Renal cortex interstitium (tissue), 11 donors: ENCODE data around the gene MGAT4A. TPM values are rescaled to one million over a fixed set of nuclear protein-coding genes. Genes with fewer than 3 reads are reported as not detected.
A peak's percentile ranks its signal among the peaks of the same experiment; 100 is the strongest.

ENCODE experiments used
- DNase-seq, 11 donors: peaks; one replicate each; pipeline ENCODE4 v3.0.0-alpha.2; 2013; ENCODE audit warnings: low read depth in 9 of 11, low spot score in 4 of 11; ENCODE audit errors: extremely low read depth in 1 of 11
- polyA plus RNA-seq, 3 donors: library from polyadenylated mRNA; unstranded; fragments of 120-200 nt; gene quantifications; one replicate each; pipeline ENCODE4 v1.2.1, GENCODE V29; 2013; ENCODE audit not compliant: insufficient read length in 3 of 3

Gene MGAT4A
- polyA plus RNA-seq, 3 donors: 24.7 to 42.4 (median 36.4) TPM

DNA sequence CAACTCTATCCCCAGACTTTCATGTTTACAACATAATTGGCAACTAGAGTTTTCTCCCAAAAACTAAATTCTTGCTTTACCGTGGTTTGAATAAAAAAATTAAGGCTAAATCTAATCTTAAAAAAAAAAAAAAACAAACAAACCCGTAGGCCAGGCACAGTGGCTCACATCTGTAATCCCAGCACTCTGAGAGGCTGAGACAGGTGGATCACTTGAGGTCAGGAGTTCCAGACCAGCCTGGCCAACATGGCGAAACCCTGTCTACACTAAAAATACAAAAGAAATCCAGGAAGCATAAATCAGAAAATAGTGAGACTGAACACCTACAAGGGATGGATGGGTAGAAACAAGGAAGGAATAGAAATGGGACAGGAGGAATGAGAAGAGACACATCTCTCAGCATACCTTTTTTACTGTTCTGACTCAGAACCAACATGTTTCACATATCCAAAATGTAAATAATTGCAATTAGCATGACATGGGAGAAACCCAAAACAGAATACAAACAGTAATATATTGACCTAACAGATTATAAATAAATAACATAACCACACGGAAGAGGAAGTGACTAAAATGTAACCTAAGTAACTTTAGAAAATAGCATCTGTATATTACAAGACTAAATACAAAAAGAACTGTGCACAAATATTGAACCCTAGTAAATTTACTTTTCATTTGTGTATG is 17.5 kb downstream of the MGAT4A start:
- DNase-seq: no peak

DNA sequence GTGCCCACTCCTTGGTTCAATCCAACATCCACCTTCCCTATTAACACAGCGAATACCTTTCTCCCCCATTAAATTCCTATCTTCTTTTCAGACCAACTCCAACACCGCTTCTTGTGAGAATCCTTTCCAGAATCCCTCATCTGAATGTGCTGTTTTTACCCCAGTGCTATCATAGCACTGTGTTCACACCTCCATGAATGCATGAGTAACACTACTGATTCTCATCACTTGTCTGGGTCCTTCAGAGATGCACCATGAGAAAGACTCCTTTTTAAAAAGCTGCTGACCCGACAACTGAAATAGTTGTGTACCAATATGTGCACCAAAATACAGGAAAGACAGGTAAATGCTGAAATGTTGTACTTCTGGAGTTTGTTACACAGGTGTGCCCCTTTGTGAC is 18.8 kb downstream of the MGAT4A start:
- DNase-seq: no peak

GRCh38 chr2:98711506-98711905 is 19.4 kb downstream of the MGAT4A start:
- no peak for DNase-seq

GRCh38 chr2:98710734-98711133 is 20.2 kb downstream of the MGAT4A start:
- no peak for DNase-seq

- no peak for DNase-seq
Observed at GRCh38 chr2:98709535-98709934, 21.4 kb downstream of the MGAT4A start.

GRCh38 chr2:98708396-98709186 is 22.3 kb downstream of the MGAT4A start:
- no peak for DNase-seq

DNA sequence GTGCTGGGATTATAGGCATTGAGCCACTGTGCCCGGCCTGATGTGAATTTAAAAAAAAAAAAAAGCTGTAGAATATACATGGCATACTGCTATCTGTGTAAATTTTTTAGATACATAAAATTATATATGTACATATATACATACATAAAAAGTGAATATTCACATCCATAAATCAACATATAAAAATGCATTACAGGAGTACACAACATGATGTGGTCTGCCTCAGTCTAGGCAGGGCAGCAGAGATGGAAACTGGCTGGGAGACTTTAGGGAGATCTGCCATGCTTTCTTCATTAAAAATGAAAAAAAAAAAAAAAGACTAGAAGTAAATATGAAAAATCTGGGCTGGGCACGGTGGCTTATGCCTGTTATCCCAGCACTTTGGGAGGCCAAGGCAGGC is 24.3 kb downstream of the MGAT4A start:
- DNase-seq: no peak

GRCh38 chr2:98705333-98705617 is 25.7 kb downstream of the MGAT4A start:
- no peak for DNase-seq

GRCh38 chr2:98704499-98705332 is 26.2 kb downstream of the MGAT4A start:
- no peak for DNase-seq

DNA sequence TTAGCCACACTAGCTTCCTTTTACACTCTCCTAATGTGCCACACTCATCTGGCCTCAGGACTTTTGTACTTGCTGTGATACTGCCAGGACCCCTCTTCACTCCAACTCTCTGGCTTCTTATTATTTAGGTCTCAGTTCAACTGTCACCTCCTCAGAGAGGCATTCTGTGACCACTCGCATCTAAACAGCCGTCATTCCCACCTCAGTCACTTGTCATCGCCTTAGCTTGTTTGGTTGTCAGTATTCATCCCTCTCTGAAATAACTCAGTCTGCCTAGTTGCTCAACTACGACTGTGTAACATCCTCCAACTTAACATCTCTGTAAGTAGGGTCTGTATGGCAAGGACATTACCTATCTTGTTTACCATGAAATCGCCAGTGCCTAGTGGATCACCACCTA is 27.2 kb downstream of the MGAT4A start:
- no peak for DNase-seq

DNA sequence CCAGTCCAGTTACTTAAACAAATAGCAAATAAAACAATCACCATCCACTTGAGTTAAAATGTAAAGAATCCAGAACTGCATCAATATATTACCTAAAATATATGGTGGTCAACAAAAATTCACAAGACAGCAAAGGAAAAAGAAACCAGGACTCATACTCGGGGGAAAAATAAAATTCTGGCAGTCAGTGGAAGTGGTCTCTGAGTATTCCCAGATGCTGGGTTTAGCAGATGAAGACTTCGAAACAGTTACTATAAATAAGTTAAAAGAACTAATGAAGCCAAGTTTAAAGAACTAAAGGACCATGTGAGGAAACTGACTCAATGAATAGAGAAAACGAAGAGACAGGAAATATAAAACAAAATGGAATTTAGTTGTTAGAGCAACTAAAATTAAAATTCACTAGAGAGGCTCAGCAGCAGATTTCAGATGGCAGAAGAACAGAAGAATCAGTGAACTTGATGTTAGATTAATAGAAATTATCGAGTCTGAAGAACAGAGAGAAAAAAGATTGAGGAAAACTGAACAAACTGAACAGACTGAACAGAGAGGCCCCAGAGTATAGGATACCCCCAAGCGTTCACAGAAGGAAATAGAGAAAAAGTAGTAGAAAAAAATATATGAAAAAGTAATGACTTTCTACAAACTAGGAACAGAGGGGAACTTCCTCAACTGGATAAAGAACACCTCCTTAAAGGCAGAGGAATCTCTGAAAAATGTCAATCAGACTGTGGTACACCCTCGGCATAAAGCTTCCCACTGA is 27.9 kb downstream of the MGAT4A start:
- DNase-seq: peak in 10 of 11 donors; percentile 37 to 74 (median 46)

- peak in 4 of 11 donors; percentile 13 to 27 (median 19) for DNase-seq
Observed at GRCh38 chr2:98702127-98702802, 28.7 kb downstream of the MGAT4A start.

DNA sequence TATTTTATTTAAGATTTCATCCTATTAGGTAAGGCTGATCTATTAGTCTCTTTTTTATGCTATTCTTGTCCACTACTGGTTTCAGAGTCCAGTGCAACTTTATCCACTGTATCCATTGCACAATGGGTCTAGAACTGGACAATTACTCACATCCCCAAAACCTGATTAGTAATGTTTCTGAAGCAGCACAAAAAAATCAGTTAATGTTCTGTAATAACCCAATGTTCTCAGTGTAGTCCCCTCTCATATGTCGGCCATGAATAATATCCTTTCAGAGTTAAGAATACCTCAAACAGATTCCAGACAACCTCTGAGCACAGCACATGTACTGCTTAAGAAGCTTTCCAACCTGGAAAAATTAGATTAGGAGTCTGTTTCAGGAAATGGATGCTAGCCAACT is 29.7 kb downstream of the MGAT4A start:
- no peak for DNase-seq

GRCh38 chr2:98698896-98699295 is 32.0 kb downstream of the MGAT4A start:
- DNase-seq: no peak

- DNase-seq: no peak
Observed at GRCh38 chr2:98697651-98698337, 33.1 kb downstream of the MGAT4A start.

- DNase-seq: no peak
Observed at GRCh38 chr2:98696200-98696599, 34.7 kb downstream of the MGAT4A start.

GRCh38 chr2:98695255-98695654 is 35.7 kb downstream of the MGAT4A start:
- no peak for DNase-seq

- no peak for DNase-seq
Observed at GRCh38 chr2:98693477-98693876, 37.5 kb downstream of the MGAT4A start.
